AG08396 (cell line): ENCODE data around the gene CCN5.
"Not testable (repeated sequence)": the region's sequence is repeated elsewhere in the genome, so short reads cannot be mapped to it uniquely, and the experiment has no call there.

ENCODE experiments used
- DNase-seq: peaks from one replicate; pipeline ENCODE4 v3.0.0; 2012; ENCODE audit warnings: low spot score, mixed read lengths

The CCN5 gene

GRCh38 chr20:44759595-44759994 lies 44.4 kb downstream of the CCN5 start:
- DNase-seq: no peak

DNA sequence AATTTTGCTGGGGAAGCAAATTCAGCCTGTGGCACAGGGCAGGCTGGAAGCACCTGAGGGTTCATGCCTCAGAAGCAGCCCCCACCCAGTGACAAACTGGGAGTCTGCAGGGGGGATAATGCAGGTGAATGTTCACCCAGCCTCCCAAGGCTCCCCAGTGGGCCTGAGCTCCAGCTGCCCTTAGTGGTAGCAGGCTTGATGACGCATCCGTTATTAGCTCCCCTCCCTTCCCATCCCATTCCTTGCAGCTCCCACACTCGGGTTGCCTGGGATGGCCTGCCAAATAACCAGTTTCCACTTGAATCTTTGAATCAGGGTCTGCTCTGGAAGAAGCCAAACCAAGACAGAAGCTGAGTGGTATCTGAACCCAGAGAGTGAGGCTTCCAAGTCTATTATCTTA lies 46.3 kb downstream of the CCN5 start:
- DNase-seq: no peak

- DNase-seq: no peak
Measured at GRCh38 chr20:44762466-44763140, 47.4 kb downstream of the CCN5 start.

- DNase-seq: not testable (repeated sequence)
Measured at GRCh38 chr20:44763798-44764197, 48.6 kb downstream of the CCN5 start.

- DNase-seq: no peak
Measured at GRCh38 chr20:44765091-44765490, 49.9 kb downstream of the CCN5 start.

DNA sequence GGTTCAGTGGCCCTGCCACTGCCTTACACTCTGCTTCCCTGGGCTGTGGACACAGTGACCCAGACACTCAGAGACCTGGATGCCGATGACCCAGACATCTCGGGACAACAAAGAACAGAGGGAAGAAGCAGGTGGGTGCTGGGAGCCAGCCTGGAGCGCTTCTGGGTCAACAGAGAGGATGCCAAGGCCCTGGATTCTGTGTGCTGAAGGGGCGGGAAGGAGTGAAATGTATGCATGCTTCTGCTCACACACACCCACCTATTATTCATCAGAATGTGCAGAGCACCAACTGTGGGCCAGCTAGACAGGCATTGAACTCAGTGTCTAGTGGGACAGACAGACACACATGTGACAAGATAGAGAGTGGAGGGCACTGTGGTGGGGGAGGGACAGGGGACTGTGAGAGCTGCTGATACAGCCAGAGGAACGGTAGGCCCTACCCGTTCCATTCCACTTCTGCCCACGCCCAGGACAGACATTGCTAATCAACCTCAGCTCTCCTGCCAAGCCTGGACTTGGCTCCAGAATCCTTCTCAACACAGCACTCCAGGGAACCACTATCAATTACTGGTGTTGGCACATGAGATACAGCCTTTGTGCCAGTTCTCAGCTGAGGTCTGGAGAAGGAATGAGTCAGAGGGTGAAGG lies 50.7 kb downstream of the CCN5 start:
- no peak for DNase-seq

- no peak for DNase-seq
Measured at GRCh38 chr20:44768256-44768655, 53.1 kb downstream of the CCN5 start.

- DNase-seq: no peak
Measured at GRCh38 chr20:44768854-44769480, 53.8 kb downstream of the CCN5 start.

DNA sequence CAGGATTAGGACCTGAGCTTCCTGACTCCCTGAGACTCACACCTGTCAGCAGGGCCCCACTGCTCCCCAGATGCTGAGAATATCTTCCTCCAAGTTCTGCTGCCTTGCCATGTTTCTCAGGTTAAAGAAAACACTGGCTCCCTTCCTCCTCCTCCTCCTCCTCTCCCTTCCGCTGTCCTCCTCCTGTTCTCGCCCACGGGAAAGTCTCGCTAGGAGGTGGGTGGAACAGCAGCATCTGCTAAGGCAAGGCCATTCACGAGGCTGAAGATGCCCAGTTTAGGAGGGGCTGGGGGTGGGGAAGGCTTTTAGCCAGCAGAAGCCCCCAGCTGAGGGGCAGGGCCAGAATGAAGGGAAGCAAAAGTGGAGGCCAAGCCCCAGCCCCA lies 54.3 kb downstream of the CCN5 start:
- DNase-seq: no peak

- no peak for DNase-seq
Measured at GRCh38 chr20:44770484-44771171, 55.5 kb downstream of the CCN5 start.

- DNase-seq: no peak
Measured at GRCh38 chr20:44771172-44771535, 56.0 kb downstream of the CCN5 start.

GRCh38 chr20:44772636-44773035 lies 57.5 kb downstream of the CCN5 start:
- no peak for DNase-seq

GRCh38 chr20:44773070-44773829 lies 58.1 kb downstream of the CCN5 start:
- no peak for DNase-seq

- DNase-seq: no peak
Measured at GRCh38 chr20:44776980-44777379, 61.8 kb downstream of the CCN5 start.
